HG03060 (cell line): ENCODE measurements around the gene TMEM14C.

Experiments
- ATAC-seq: cut with Tn5 transposase; IDR thresholded peaks from one replicate; pipeline ENCODE4 v1.9.1; 2021; ENCODE audit warnings: low read depth, moderate number of reproducible peaks; ENCODE audit not compliant: unreplicated experiment

The TMEM14C gene

GRCh38 chr6:10759312-10759839, 36.5 kb downstream of the TMEM14C start:
- no peak for ATAC-seq

DNA sequence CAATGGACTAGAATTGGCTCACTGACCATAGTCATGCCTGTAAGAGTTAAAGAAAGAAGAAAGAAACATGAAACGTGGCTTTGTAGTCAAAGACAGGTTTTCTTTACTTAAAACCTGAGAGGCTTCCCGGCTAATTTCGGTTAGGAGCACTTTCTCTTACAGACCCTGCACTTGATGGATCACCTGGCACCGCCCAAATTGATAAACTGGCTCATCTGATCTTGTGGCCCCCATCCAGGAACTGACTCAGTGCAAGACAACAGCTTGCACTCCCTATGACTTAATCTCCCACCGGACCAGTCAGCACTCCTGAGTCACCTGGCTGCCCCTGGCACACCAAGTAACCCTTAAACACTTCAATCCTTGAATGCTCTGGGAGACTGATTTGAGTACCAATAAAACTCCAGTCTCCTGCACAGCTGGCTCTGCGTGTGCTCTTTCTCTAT, 37.0 kb downstream of the TMEM14C start:
- no peak for ATAC-seq

DNA sequence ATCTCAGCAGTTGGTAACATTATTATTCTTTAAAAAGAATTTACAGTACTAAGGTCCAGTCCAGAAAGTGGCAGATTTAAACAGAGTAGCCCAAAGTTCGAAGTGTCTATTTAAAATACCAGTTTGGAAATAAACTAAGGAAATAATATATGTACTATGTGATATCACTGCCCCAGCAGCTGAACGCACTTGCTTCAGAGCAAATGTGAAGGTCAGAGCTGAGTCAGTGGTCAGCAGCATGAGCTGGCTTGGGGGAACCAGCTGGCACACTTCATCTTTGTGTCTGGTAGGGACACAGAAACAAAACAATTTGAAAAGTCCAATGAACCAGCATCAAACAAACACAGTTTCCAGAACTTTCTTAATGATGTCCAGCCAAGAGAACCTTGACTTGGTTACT, 40.1 kb downstream of the TMEM14C start:
- ATAC-seq, result no peak

- no peak for ATAC-seq
Observed at GRCh38 chr6:10769419-10769818, 46.5 kb downstream of the TMEM14C start.

- ATAC-seq, result no peak
Observed at GRCh38 chr6:10771371-10771894, 48.6 kb downstream of the TMEM14C start.

GRCh38 chr6:10778230-10778629, 55.4 kb downstream of the TMEM14C start:
- ATAC-seq, result no peak

DNA sequence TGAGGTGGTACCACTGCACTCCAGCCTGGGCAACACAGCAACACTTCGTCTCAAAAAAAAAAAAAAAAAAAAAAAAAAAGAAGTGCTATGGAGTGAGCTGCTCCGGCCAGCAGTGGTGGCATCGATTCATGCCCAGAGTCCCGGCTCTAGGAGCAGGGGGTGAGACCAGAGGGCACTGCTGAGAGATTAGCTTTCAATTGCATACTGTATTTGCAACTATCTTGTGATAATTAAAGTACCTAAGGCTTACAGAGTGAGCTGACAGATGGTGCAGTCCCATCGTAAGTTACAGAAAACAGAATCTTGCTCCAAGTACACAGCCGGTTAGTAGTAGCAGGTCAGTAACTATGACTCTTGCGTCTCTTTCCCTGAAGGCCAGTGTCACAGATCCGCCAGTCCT, 56.2 kb downstream of the TMEM14C start:
- no peak for ATAC-seq
